Measurements from ENCODE around the gene USH1G.
"Not testable (repeated sequence)": the region's sequence is repeated elsewhere in the genome, so short reads cannot be mapped to it uniquely, and the experiment has no call there.

USH1G gene

DNA sequence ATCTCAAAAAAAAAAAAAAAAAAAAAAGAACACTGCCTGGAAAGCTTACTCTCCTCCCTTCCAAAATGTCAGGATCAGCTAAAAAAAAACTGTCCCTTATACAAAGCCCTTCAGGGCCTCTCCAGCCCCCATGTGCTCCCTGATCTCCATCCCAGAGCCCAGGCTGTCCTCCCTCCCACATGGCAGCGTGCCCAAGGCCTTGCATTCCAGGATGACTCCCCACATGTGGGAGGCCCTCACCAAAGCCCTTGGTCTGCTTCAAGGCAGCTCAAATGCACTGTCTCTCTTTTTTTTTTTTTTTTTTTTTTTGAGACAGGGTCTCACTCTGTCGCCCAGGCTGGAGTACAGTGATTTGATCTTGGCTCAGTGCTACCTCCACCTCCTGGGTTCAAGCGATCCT lies 52.5 kb downstream of the USH1G start:
- H2BK120ac ChIP-seq (ENCODE audit: low read depth, low read length): no peak overlapping the region
- DNase-seq: peak; percentile 33
- H3K14ac ChIP-seq (ENCODE audit: low read length in 2 of 2): no peak overlapping the region
- H4K91ac ChIP-seq (ENCODE audit: low read length): no peak overlapping the region
- peaks cover 23% of the 10 kb centered on the region for H3K79me1 ChIP-seq (replicated peaks; ENCODE audit: low read length, poor library complexity, severe bottlenecking)
- no peak overlapping the region for H3K18ac ChIP-seq (ENCODE audit: low read depth in 1 of 2, low read length in 2 of 2)
- H2AFZ ChIP-seq (ENCODE audit: low read depth, low read length): no peak overlapping the region
- no peak overlapping the region for H3K27ac ChIP-seq (ENCODE audit: low read length, poor library complexity, severe bottlenecking)
- H3K4me3 ChIP-seq (ENCODE audit: insufficient read depth in 1 of 2, low read depth in 1 of 2, low read length in 2 of 2): no peak overlapping the region
- no peak overlapping the region for H2BK12ac ChIP-seq (ENCODE audit: low read length in 2 of 2)
- no peak overlapping the region for H3K4me2 ChIP-seq (ENCODE audit: low read length, poor library complexity, severe bottlenecking)
- no peaks in the 10 kb centered on the region for H3K27me3 ChIP-seq (ENCODE audit: control insufficient read depth in 1 of 2, insufficient read depth in 1 of 2, low read length in 2 of 2)
- H3K9ac ChIP-seq (ENCODE audit: low read length): no peak overlapping the region
- H4K8ac ChIP-seq (ENCODE audit: low read length): no peak overlapping the region
- H3K23ac ChIP-seq (ENCODE audit: low read length in 2 of 2): no peak overlapping the region
- H3K36me3 ChIP-seq (ENCODE audit: control insufficient read depth in 1 of 2, insufficient read depth in 2 of 2, low read depth in 1 of 2, low read length in 2 of 2): peaks cover 9 to 25% of the 10 kb centered on the region in 2 experiments
- H2AK5ac ChIP-seq (ENCODE audit: low read length, severe bottlenecking): no peak overlapping the region
- peaks cover 38% of the 10 kb centered on the region for H3K4me1 ChIP-seq (ENCODE audit: control insufficient read depth, insufficient read depth, low read depth, low read length)
- WGBS: 95% methylated on average over 3 of the region's 3 CpGs
- no peak overlapping the region for H2BK15ac ChIP-seq (ENCODE audit: low read depth, poor library complexity, severe bottlenecking)
- no peaks in the 10 kb centered on the region for H3K9me3 ChIP-seq (ENCODE audit: control insufficient read depth, low read length)
- H3K4ac ChIP-seq (ENCODE audit: low read depth in 1 of 2, low read length in 2 of 2): no peak overlapping the region
- H2BK5ac ChIP-seq (ENCODE audit: low read depth, low read length, poor library complexity, severe bottlenecking): no peak overlapping the region

DNA sequence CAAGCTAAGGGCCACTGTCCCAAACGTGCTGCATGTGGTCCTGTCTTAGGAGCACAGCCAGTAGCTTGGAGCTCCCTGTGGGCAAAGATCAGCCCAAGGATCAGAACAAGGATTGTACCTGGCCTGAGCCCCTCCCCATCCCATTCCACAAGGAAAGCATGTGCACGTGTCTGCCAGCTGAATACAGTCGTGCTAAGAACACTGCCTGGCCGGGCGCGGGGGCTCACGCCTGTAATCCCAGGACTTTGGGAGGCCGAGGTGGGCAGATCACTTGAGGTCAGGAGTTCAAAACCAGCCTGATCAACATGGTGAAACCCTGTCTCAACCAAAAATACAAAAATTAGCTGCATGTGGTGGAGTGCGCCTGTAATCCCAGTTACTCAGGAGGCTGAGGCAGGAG lies 53.0 kb downstream of the USH1G start:
- not testable (repeated sequence) for H3K27ac ChIP-seq (ENCODE audit: low read length, poor library complexity, severe bottlenecking); H4K91ac ChIP-seq (ENCODE audit: low read length); H2BK5ac ChIP-seq (ENCODE audit: low read depth, low read length, poor library complexity, severe bottlenecking); H3K23ac ChIP-seq (ENCODE audit: low read length in 2 of 2); H4K8ac ChIP-seq (ENCODE audit: low read length); H3K14ac ChIP-seq (ENCODE audit: low read length in 2 of 2); H2BK15ac ChIP-seq (ENCODE audit: low read depth, poor library complexity, severe bottlenecking); H3K18ac ChIP-seq (ENCODE audit: low read depth in 1 of 2, low read length in 2 of 2); H3K4me3 ChIP-seq (ENCODE audit: insufficient read depth in 1 of 2, low read depth in 1 of 2, low read length in 2 of 2); H2BK12ac ChIP-seq (ENCODE audit: low read length in 2 of 2); H2AK5ac ChIP-seq (ENCODE audit: low read length, severe bottlenecking); H3K9ac ChIP-seq (ENCODE audit: low read length); H2BK120ac ChIP-seq (ENCODE audit: low read depth, low read length); H3K4ac ChIP-seq (ENCODE audit: low read depth in 1 of 2, low read length in 2 of 2); DNase-seq; H3K27me3 ChIP-seq (ENCODE audit: control insufficient read depth in 1 of 2, insufficient read depth in 1 of 2, low read length in 2 of 2); H2AFZ ChIP-seq (ENCODE audit: low read depth, low read length); H3K4me2 ChIP-seq (ENCODE audit: low read length, poor library complexity, severe bottlenecking); H3K9me3 ChIP-seq (ENCODE audit: control insufficient read depth, low read length)
- peaks cover 23% of the 10 kb centered on the region for H3K79me1 ChIP-seq (replicated peaks; ENCODE audit: low read length, poor library complexity, severe bottlenecking)
- H3K36me3 ChIP-seq (ENCODE audit: control insufficient read depth in 1 of 2, insufficient read depth in 2 of 2, low read depth in 1 of 2, low read length in 2 of 2): peaks cover 13 to 27% of the 10 kb centered on the region in 2 experiments
- WGBS: 92% methylated on average over 8 of the region's 9 CpGs
- peaks cover 38% of the 10 kb centered on the region for H3K4me1 ChIP-seq (ENCODE audit: control insufficient read depth, insufficient read depth, low read depth, low read length)

DNA sequence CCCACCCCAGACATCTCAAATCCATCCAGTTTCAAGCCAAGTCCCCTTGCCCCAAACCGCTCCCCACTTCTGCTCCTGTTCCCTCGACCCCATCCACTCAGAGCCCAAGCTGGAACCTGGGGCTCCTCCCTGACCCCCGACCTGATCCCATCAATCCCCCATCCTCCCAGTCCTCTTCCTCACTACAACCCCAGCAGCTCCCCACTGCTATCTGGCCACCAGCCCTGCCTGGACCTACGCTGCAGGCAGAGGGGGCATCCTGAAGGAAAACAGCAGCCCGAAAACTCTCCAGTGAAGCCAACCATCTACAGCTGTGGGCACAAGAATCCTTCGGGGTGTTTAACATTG lies 54.2 kb downstream of the USH1G start:
- Histone ChIP-seq H4K8ac (ENCODE audit: low read length) (no peak overlapping the region), H3K4ac (ENCODE audit: low read depth in 1 of 2, low read length in 2 of 2) (no peak overlapping the region), H2BK15ac (ENCODE audit: low read depth, poor library complexity, severe bottlenecking) (no peak overlapping the region), H2AK5ac (ENCODE audit: low read length, severe bottlenecking) (no peak overlapping the region), H3K79me1 (replicated peaks; ENCODE audit: low read length, poor library complexity, severe bottlenecking) (peaks cover 25% of the 10 kb centered on the region), H3K4me1 (ENCODE audit: control insufficient read depth, insufficient read depth, low read depth, low read length) (peaks cover 41% of the 10 kb centered on the region), H3K36me3 (ENCODE audit: control insufficient read depth in 1 of 2, insufficient read depth in 2 of 2, low read depth in 1 of 2, low read length in 2 of 2) (peaks cover 14 to 35% of the 10 kb centered on the region in 2 experiments), H2BK120ac (ENCODE audit: low read depth, low read length) (no peak overlapping the region), H3K4me3 (ENCODE audit: insufficient read depth in 1 of 2, low read depth in 1 of 2, low read length in 2 of 2) (no peak overlapping the region), H3K4me2 (ENCODE audit: low read length, poor library complexity, severe bottlenecking) (no peak overlapping the region), H3K27me3 (ENCODE audit: control insufficient read depth in 1 of 2, insufficient read depth in 1 of 2, low read length in 2 of 2) (no peaks in the 10 kb centered on the region), H3K9me3 (ENCODE audit: control insufficient read depth, low read length) (no peaks in the 10 kb centered on the region), H2BK5ac (ENCODE audit: low read depth, low read length, poor library complexity, severe bottlenecking) (no peak overlapping the region), H3K23ac (ENCODE audit: low read length in 2 of 2) (no peak overlapping the region), H3K9ac (ENCODE audit: low read length) (no peak overlapping the region), H4K91ac (ENCODE audit: low read length) (no peak overlapping the region), H2BK12ac (ENCODE audit: low read length in 2 of 2) (no peak overlapping the region), H3K18ac (ENCODE audit: low read depth in 1 of 2, low read length in 2 of 2) (no peak overlapping the region), H3K14ac (ENCODE audit: low read length in 2 of 2) (no peak overlapping the region), H3K27ac (ENCODE audit: low read length, poor library complexity, severe bottlenecking) (no peak overlapping the region), H2AFZ (ENCODE audit: low read depth, low read length) (no peak overlapping the region)
- 98% methylated on average over 6 of the region's 6 CpGs for WGBS
- no peak for DNase-seq

DNA sequence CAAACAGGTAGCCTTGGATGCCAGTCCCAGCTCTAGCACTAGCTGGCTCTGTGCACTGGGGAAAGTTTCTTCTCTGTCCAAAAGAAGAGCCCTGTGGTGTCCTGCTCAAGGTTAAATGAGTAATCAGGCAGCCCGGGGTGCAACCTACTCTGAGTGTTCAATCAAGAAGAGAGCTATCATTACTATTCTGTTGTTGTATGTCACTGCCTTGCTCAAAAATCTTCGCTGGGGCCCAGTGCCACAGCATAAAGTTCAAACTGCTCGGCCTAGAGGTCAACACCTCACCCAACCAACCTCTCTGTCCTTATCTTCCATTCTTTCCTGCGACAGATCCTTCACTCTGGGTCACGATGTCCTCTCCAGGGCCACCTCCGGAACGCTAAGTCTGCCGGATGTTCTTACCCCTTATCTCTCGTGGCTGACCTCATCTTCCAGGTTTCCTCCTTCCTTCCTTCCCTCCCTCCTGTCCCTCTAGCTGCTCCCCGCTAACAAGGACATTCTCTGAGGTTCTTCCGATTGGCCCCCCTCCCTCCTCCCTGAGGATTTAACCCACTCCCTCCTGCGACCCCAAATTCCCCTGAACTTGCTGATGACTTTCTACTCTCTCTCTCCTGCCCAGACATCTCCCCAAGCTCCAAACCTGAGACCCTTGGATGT lies 54.7 kb downstream of the USH1G start:
- Histone ChIP-seq H3K14ac (ENCODE audit: low read length in 2 of 2) (no peak overlapping the region), H3K4me1 (ENCODE audit: control insufficient read depth, insufficient read depth, low read depth, low read length) (peaks cover 41% of the 10 kb centered on the region), H3K79me1 (replicated peaks; ENCODE audit: low read length, poor library complexity, severe bottlenecking) (peaks cover 25% of the 10 kb centered on the region), H3K9ac (ENCODE audit: low read length) (no peak overlapping the region), H3K4me3 (ENCODE audit: insufficient read depth in 1 of 2, low read depth in 1 of 2, low read length in 2 of 2) (no peak overlapping the region), H2AK5ac (ENCODE audit: low read length, severe bottlenecking) (no peak overlapping the region), H3K18ac (ENCODE audit: low read depth in 1 of 2, low read length in 2 of 2) (no peak overlapping the region), H3K4me2 (ENCODE audit: low read length, poor library complexity, severe bottlenecking) (no peak overlapping the region), H2BK15ac (ENCODE audit: low read depth, poor library complexity, severe bottlenecking) (no peak overlapping the region), H3K4ac (ENCODE audit: low read depth in 1 of 2, low read length in 2 of 2) (no peak overlapping the region), H4K91ac (ENCODE audit: low read length) (no peak overlapping the region), H2BK5ac (ENCODE audit: low read depth, low read length, poor library complexity, severe bottlenecking) (no peak overlapping the region), H2AFZ (ENCODE audit: low read depth, low read length) (no peak overlapping the region), H3K23ac (ENCODE audit: low read length in 2 of 2) (no peak overlapping the region), H3K27me3 (ENCODE audit: control insufficient read depth in 1 of 2, insufficient read depth in 1 of 2, low read length in 2 of 2) (no peaks in the 10 kb centered on the region), H4K8ac (ENCODE audit: low read length) (no peak overlapping the region), H3K9me3 (ENCODE audit: control insufficient read depth, low read length) (no peaks in the 10 kb centered on the region), H3K36me3 (ENCODE audit: control insufficient read depth in 1 of 2, insufficient read depth in 2 of 2, low read depth in 1 of 2, low read length in 2 of 2) (peaks cover 19 to 40% of the 10 kb centered on the region in 2 experiments), H2BK12ac (ENCODE audit: low read length in 2 of 2) (no peak overlapping the region), H3K27ac (ENCODE audit: low read length, poor library complexity, severe bottlenecking) (no peak overlapping the region), H2BK120ac (ENCODE audit: low read depth, low read length) (no peak overlapping the region)
- WGBS: 78% methylated on average over 12 of the region's 12 CpGs
- no peak for DNase-seq

Data from mesenchymal stem cell (in vitro differentiated cells and primary cell).